ENCODE results near the gene GPS1.

DNA sequence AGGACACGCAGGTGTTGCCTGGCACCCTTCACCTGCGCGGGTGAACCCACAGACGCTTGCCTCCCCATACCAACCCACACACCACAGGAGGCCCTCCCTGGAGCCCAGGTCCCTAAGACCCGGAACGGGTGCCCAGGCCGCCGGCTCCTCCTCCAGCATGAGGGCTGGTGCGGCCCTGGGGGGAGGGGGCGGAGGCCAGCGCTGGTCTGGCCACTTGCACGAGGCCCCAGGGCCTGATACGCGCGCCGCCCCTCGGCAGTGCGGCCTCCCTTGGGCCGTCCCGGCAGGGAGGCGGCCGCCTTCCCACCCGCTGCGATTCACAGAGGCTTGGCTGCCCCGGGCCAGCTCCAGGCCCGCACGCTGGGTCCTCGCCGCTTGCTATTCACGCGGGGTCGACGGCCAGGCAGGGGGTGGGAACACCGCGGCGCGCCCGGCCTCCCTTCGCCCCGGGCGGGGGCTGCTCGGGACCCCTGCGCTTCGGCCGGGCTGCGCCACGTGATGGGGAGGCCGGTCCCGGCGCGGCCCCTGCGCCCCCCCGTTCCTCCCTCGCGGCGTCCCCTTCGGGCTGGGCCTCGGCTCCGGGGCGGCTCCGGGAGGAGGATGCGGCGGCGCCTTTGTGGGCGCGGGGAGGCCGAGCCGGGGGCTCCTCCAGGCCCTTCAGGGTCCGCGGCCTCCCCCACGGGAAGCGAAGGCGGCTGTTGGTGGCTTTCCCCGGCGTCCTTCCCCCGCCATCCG, 45.7 kb downstream of the GPS1 start:
- TF ChIP-seq CTCF (IDR thresholded peaks at IDR 0.05; ENCODE audit: poor library complexity) (no peak), EZH2 (IDR thresholded peaks at IDR 0.05; ENCODE audit: borderline replicate concordance) (no peak), EZH2phosphoT487 (IDR thresholded peaks at IDR 0.05; ENCODE audit: low read depth, severe bottlenecking, unreplicated experiment) (no peak)
